ENCODE data around the gene YWHAQ.

Gene YWHAQ

GRCh38 chr2:9538000-9538507, 92.7 kb downstream of the YWHAQ start:
- ATAC-seq, result peak; percentile 67
- TF ChIP-seq PATZ1 (CRISPR knock-in tag; IDR thresholded peaks at IDR 0.05; ENCODE audit: borderline replicate concordance), result no peak
- peak; percentile 40 for TF ChIP-seq ISL1 (CRISPR knock-in tag; IDR thresholded peaks at IDR 0.05)

- ATAC-seq, result no peak
- TF ChIP-seq BACH2 (CRISPR knock-in tag; IDR thresholded peaks at IDR 0.05; ENCODE audit: borderline replicate concordance) (no peak), PATZ1 (CRISPR knock-in tag; IDR thresholded peaks at IDR 0.05; ENCODE audit: borderline replicate concordance) (no peak), OSR1 (CRISPR knock-in tag; IDR thresholded peaks at IDR 0.05) (no peak)
Observed at GRCh38 chr2:9536504-9536903, 94.3 kb downstream of the YWHAQ start.

GRCh38 chr2:9535177-9535576, 95.6 kb downstream of the YWHAQ start:
- TF ChIP-seq GLIS3 (CRISPR knock-in tag; IDR thresholded peaks at IDR 0.05) (no peak), TSHZ2 (CRISPR knock-in tag; IDR thresholded peaks at IDR 0.05) (no peak), ISL1 (CRISPR knock-in tag; IDR thresholded peaks at IDR 0.05) (no peak), ZFP30 (CRISPR knock-in tag; IDR thresholded peaks at IDR 0.05) (no peak), CSDC2 (CRISPR knock-in tag; IDR thresholded peaks at IDR 0.05) (no peak), ESRRG (CRISPR knock-in tag; IDR thresholded peaks at IDR 0.05) (no peak), TOX (CRISPR knock-in tag; IDR thresholded peaks at IDR 0.05; ENCODE audit: borderline replicate concordance) (no peak), BACH2 (CRISPR knock-in tag; IDR thresholded peaks at IDR 0.05; ENCODE audit: borderline replicate concordance) (no peak), PPARA (CRISPR knock-in tag; IDR thresholded peaks at IDR 0.05; ENCODE audit: borderline replicate concordance) (no peak), CREB5 (CRISPR knock-in tag; IDR thresholded peaks at IDR 0.05; ENCODE audit: low read depth) (no peak), POU6F1 (CRISPR knock-in tag; IDR thresholded peaks at IDR 0.05; ENCODE audit: borderline replicate concordance, low read depth) (no peak), CSRNP3 (CRISPR knock-in tag; IDR thresholded peaks at IDR 0.05) (no peak), ZFP3 (CRISPR knock-in tag; IDR thresholded peaks at IDR 0.05) (no peak), ZNF70 (CRISPR knock-in tag; IDR thresholded peaks at IDR 0.05) (no peak), RARB (CRISPR knock-in tag; IDR thresholded peaks at IDR 0.05) (no peak), ARNTL (CRISPR knock-in tag; IDR thresholded peaks at IDR 0.05; ENCODE audit: borderline replicate concordance, low read depth) (no peak), ZC3H10 (CRISPR knock-in tag; IDR thresholded peaks at IDR 0.05) (no peak), ZNF565 (CRISPR knock-in tag; conservative IDR thresholded peaks at IDR 0.05; ENCODE audit: low read depth) (no peak), OSR1 (CRISPR knock-in tag; IDR thresholded peaks at IDR 0.05) (no peak), ZNF8 (CRISPR knock-in tag; IDR thresholded peaks at IDR 0.05) (no peak)
- ATAC-seq, result no peak

All from SK-N-SH treated with all-trans-retinoic acid at 6 μM for 48 hours (cell line).